K562 (cell line): ENCODE data around the gene CACNA2D4. TPM values are rescaled to one million over a fixed set of nuclear protein-coding genes. Genes with fewer than 3 reads are reported as not detected.

Experiments used
- ATAC-seq: fragments of 200-7000 bp; cut with Tn5 transposase; 3 replicates; pipeline ENCODE4 v1.9.1; 2020; ENCODE audit warnings: moderate library complexity
- BruUV-seq: library from RNA; stranded (reverse); fragments of 400-500 nt; replicated peaks from 2 replicates; lab custom pipeline; 2021; lab: Mats Ljungman, UMichigan
- CTCF ChIA-PET: fragments of 300-600 bp; formaldehyde crosslinking; extraction: SDS; loops from one replicate; lab custom pipeline; 2021; ENCODE audit warnings: low intra/inter-chr PET ratio; lab: Yijun Ruan, JAX
- POLR2A ChIA-PET: fragments of 300-600, 350-650 bp; sonication (Branson Sonifier 250); formaldehyde crosslinking; extraction: SDS; loops from one replicate; lab custom pipeline; 2021; ENCODE audit warnings: antibody characterized with exemption, inconsistent platforms; lab: Yijun Ruan, JAX
- DNase-seq, 4 experiments: peaks; one replicate each; pipeline versions ENCODE4 v3.0.0 to v3.0.0-alpha.2; 2011 to 2018; ENCODE audit warnings: low spot score in 3 of 4, mixed read lengths in 3 of 4; ENCODE audit errors: extremely low read depth in 1 of 4
- FAIRE-seq: peaks from 2 replicates; lab custom pipeline; 2011; peaks lifted over from hg19 to GRCh38; lab: Jason Lieb, UNC
- H2AFZ ChIP-seq: 2 replicates; pipeline ENCODE4 v1.6.0; 2011; ENCODE audit warnings: low read depth, low read length, control low read depth, inconsistent platforms
- H3K27ac ChIP-seq: fragments of 200-600 bp; 3 replicates; pipeline ENCODE4 v1.8.0; 2011; ENCODE audit warnings: low read depth, mild to moderate bottlenecking, control low read depth, inconsistent platforms, low read length, moderate library complexity, mixed read lengths; ENCODE audit errors: extremely low read depth
- H3K27me3 ChIP-seq, 2 experiments: fragments of 300-600 bp in 1 of 2; 2 replicates in 1 of 2; 3 replicates in 1 of 2; pipeline versions ENCODE4 v1.6.0 to v1.8.0; 2011; ENCODE audit warnings: inconsistent platforms in 2 of 2, low read length in 2 of 2, mild to moderate bottlenecking in 1 of 2, mixed read lengths in 1 of 2, moderate library complexity in 1 of 2; ENCODE audit not compliant: control insufficient read depth in 2 of 2, insufficient read depth in 2 of 2
- H3K36me3 ChIP-seq: fragments of 300-600 bp; 3 replicates; pipeline ENCODE4 v1.8.0; 2011; ENCODE audit warnings: mild to moderate bottlenecking, low read length, inconsistent platforms; ENCODE audit not compliant: control insufficient read depth, insufficient read depth
- H3K4me1 ChIP-seq, 2 experiments: fragments of 200-600 bp in 1 of 2; replicated peaks in 1 of 2; 2 replicates in 1 of 2; 3 replicates in 1 of 2; pipeline versions ENCODE4 v1.5.1 to v1.8.0; 2011; ENCODE audit warnings: inconsistent platforms in 2 of 2, low read length in 2 of 2, mild to moderate bottlenecking in 1 of 2, mixed read lengths in 1 of 2, moderate library complexity in 1 of 2; ENCODE audit not compliant: control insufficient read depth in 2 of 2, insufficient read depth in 2 of 2
- H3K4me2 ChIP-seq: 2 replicates; pipeline ENCODE4 v1.6.1; 2011; ENCODE audit warnings: low read length, control low read depth, inconsistent platforms, mixed read lengths; ENCODE audit not compliant: insufficient read depth
- H3K4me3 ChIP-seq: fragments of 200-600 bp; sonication (generic), shearing (Covaris generic); 2 replicates; pipeline ENCODE4 v1.5.1; 2016; ENCODE audit warnings: control low read depth, inconsistent platforms
- H3K79me2 ChIP-seq: fragments of 200-600 bp; 3 replicates; pipeline ENCODE4 v1.8.0; 2011; ENCODE audit warnings: low read length, inconsistent platforms; ENCODE audit not compliant: control insufficient read depth, insufficient read depth
- H3K9ac ChIP-seq, 2 experiments: 2 replicates each; pipeline versions ENCODE4 v1.6.0 to v1.6.1; 2011; ENCODE audit warnings: low read depth in 2 of 2, low read length in 2 of 2, control low read depth in 1 of 2, inconsistent platforms in 1 of 2, mild to moderate bottlenecking in 1 of 2, mixed read lengths in 1 of 2; ENCODE audit not compliant: insufficient read depth in 1 of 2
- H3K9me1 ChIP-seq: one replicate; pipeline ENCODE4 v1.6.0; 2011; ENCODE audit warnings: inconsistent platforms, mild to moderate bottlenecking, low read length, moderate library complexity; ENCODE audit not compliant: control insufficient read depth, insufficient read depth
- H3K9me3 ChIP-seq: replicated peaks from 2 replicates; pipeline ENCODE4 v1.5.1; 2011; ENCODE audit warnings: low read depth, low read length, inconsistent platforms; ENCODE audit not compliant: control insufficient read depth, insufficient read depth
- H4K20me1 ChIP-seq: replicated peaks from 2 replicates; pipeline ENCODE4 v1.6.1; 2011; ENCODE audit warnings: low read length, inconsistent platforms, mixed read lengths; ENCODE audit not compliant: control insufficient read depth, insufficient read depth
- EP400 ChIP-seq: fragments of 450-650 bp; IDR thresholded peaks from 2 replicates; pipeline ENCODE4 v1.6.1; 2017; ENCODE audit warnings: antibody characterized with exemption, mild to moderate bottlenecking, moderate library complexity
- L3MBTL2 ChIP-seq: fragments of 450-650 bp; IDR thresholded peaks from 2 replicates; pipeline ENCODE4 v1.6.1; 2016; ENCODE audit warnings: mild to moderate bottlenecking, moderate library complexity
- RBFOX2 ChIP-seq: fragments of 200-400 bp; formaldehyde crosslinking; IDR thresholded peaks from 2 replicates; pipeline ENCODE4 v1.6.1; 2017; ENCODE audit warnings: low read depth, mild to moderate bottlenecking, low read length, moderate library complexity
- RHOXF2B ChIP-seq: fragments of 250-450 bp; sonication (Bioruptor Pico); conservative IDR thresholded peaks from 2 replicates; pipeline ENCODE4 v1.5.1; 2021
- WGBS: fragments of 100-300 bp; shearing (Covaris generic); methylation state at CpG from one replicate; pipeline ENCODE4 v1.1.6; 2016; ENCODE audit warnings: low coverage, mixed read lengths; ENCODE audit not compliant: insufficient coverage; ENCODE audit errors: missing lambda C conversion rate; 5-methylcytosine and 5-hydroxymethylcytosine counted together
- in situ Hi-C: fragments of 300-500 bp; cut with MboI; formaldehyde crosslinking; loops from 4 replicates; pipeline ENCODE4 v1.15.0; 2018; ENCODE audit warnings: inconsistent platforms, mixed read lengths
- intact Hi-C: fragments of 100-400 bp; cut with micrococcal nuclease; formaldehyde crosslinking; loops from 2 replicates; pipeline ENCODE4 v1.14.2; 2022
- polyA plus RNA-seq, 8 experiments: library from polyadenylated mRNA; depleted of rRNA in 4 of 8; stranded (reverse) in 5 of 8; unstranded in 3 of 8; fragments of >200 nt; fragmentation: Nextera tagmentation in 2 of 8; fragmentation: Illumina TruSeq in 1 of 8; extraction: Ambion mirVana in 2 of 8; extraction: Trizol in 1 of 8; gene quantifications; 2 replicates each; pipeline versions ENCODE4 v1.2.1 to v1.2.3, GENCODE V29; 2011 to 2014; ENCODE audit warnings: inconsistent platforms in 1 of 8, missing spikeins in 1 of 8
- total RNA-seq, 7 experiments: library from RNA; depleted of rRNA in 6 of 7; stranded (reverse); fragments of >200 nt in 6 of 7; fragmentation: Illumina TruSeq in 2 of 7; extraction: Trizol in 2 of 7; gene quantifications; 2 replicates each; pipeline versions ENCODE4 v1.2.1 to v1.2.3, GENCODE V29; 2011 to 2021; ENCODE audit warnings: low replicate concordance in 1 of 7
- TF ChIP-seq, protein P1 (sequence below): sonication (generic); formaldehyde crosslinking; IDR thresholded peaks from 2 replicates; pipeline ENCODE4 v1.8.1; 2023; ENCODE audit warnings: mild to moderate bottlenecking, missing genetic modification reagents

The CACNA2D4 gene
- total and polyA plus RNA-seq, 9 of the 15 experiments (the other 6 are each of a cell fraction or from before 2014, with no cell fraction given), result 0.04 to 0.69 (median 0.40) TPM; not detected in 3

DNA sequence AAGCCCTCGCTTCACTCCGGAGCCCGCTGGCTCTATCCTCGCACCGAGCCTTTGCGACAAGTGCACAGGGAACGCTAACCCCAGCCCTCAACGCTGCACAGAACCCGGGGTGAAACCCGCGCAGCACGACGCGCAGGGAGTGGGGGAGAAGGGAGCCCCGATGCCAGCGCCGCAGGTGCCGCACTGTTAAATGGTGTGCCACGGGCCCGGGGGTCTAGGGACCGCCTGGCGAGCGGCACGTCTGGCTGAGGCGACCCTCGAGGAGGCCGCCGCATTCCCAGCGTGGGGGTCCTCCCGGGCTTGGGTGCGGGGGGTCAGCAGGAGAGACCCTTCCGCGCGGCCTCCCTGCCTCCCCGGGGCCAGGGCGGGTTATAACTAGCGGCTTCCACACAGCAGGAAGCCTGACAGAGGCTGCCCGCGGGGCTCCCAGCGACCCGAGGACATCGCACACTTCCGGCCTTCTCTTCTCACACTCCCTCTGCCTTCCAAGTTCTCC lies 121.9 kb downstream of the CACNA2D4 start:
- 0 out of 3 replicates have a peak overlapping the region, but pooled peaks have one; percentile 19 for H3K27ac ChIP-seq
- H3K9me1 ChIP-seq, result no peaks in the 10 kb centered on the region
- H3K4me3 ChIP-seq, result no peak overlapping the region
- ATAC-seq (no peak), DNase-seq (no peak), FAIRE-seq (no peak)
- H3K36me3 ChIP-seq, result no peaks in the 10 kb centered on the region
- H3K4me1 ChIP-seq, result peaks cover 0 to 43% of the 10 kb centered on the region in 2 experiments; a peak in 4 of 5 replicates
- WGBS, result 100% methylated on average over 6 of the region's 43 CpGs
- peak overlapping the region; percentile 25; the same call in 1 of the 2 replicates for H3K4me2 ChIP-seq
- ChIA-PET POLR2A (no interaction called here), CTCF (interaction anchor here (1.5 to 3.4 kb wide), 3 partner anchors 143 to 786 kb away, joined by 4 to 44 read pairs (median 6); no protein-coding TSS in a partner anchor)
- H3K9ac ChIP-seq, result no peak overlapping the region
- BruUV-seq, result no TSS peak
- H3K9me3 ChIP-seq, result no peaks in the 10 kb centered on the region
- in situ Hi-C loops, result no loop called here
- no peaks in the 10 kb centered on the region for H4K20me1 ChIP-seq
- no peak for TF ChIP-seq RHOXF2B
- TF ChIP-seq EP400, result no peak
- TF ChIP-seq, protein P1, sequence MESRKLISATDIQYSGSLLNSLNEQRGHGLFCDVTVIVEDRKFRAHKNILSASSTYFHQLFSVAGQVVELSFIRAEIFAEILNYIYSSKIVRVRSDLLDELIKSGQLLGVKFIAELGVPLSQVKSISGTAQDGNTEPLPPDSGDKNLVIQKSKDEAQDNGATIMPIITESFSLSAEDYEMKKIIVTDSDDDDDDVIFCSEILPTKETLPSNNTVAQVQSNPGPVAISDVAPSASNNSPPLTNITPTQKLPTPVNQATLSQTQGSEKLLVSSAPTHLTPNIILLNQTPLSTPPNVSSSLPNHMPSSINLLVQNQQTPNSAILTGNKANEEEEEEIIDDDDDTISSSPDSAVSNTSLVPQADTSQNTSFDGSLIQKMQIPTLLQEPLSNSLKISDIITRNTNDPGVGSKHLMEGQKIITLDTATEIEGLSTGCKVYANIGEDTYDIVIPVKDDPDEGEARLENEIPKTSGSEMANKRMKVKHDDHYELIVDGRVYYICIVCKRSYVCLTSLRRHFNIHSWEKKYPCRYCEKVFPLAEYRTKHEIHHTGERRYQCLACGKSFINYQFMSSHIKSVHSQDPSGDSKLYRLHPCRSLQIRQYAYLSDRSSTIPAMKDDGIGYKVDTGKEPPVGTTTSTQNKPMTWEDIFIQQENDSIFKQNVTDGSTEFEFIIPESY (CRISPR knock-in tag), result peak; percentile 52
- TF ChIP-seq RBFOX2, result peak; percentile 13; the same call in 1 of the 2 replicates
- TF ChIP-seq L3MBTL2, result 0 out of 2 replicates have a peak, but pooled peaks have one; percentile 1
- no peaks in the 10 kb centered on the region for H3K27me3 ChIP-seq
- peak overlapping the region; percentile 82 for H2AFZ ChIP-seq
- intact Hi-C loops, result loop anchor here (1.0 to 10.0 kb wide), 2 partner anchors 144 to 238 kb away; no protein-coding TSS in a partner anchor
- no peaks in the 10 kb centered on the region for H3K79me2 ChIP-seq
